GM19099 (cell line): ENCODE results near the gene FAM171A2.

ENCODE experiments used
- POLR2A ChIP-seq: IDR thresholded peaks from 3 replicates; pipeline ENCODE4 v1.6.1; 2011; ENCODE audit warnings: low read depth; ENCODE audit not compliant: insufficient read length; ENCODE audit errors: extremely low read depth

FAM171A2 gene

GRCh38 chr17:44309472-44309871, 54.2 kb downstream of the FAM171A2 start:
- TF ChIP-seq POLR2A = no peak

GRCh38 chr17:44308865-44309264, 54.8 kb downstream of the FAM171A2 start:
- no peak for TF ChIP-seq POLR2A

DNA sequence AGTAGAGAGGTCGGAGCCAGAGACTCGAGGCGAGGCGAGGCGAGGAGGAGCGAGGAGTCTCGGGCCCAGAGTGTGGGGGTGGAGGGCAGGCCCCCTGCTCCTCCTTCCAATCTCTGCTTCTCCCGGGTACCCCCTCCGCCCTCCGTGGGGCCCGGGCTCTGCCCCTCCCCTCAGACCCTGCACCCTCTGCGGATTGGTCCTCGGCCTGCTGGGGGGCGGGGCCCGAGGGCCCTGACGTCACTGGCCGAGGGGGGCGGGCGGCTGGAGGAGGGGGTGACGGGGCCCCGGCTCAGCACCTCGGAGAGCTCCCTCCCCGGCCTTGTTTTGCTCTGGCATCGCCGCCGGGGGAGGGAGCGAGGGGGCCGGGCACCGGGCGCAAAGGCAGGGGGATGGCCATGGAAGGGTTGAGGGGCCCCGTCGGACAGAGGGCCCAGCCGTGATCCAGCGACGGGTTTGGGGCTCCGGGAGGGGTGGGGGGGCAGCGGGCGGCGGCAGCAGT, 55.3 kb downstream of the FAM171A2 start, which contains the start of gene RUNDC3A:
RUNDC3A (plus strand) TSS at position 282 of the 499 bp plus-strand sequence. CDS start 232 bp downstream, outside the sequence.
- no peak for TF ChIP-seq POLR2A

GRCh38 chr17:44307387-44308186, 56.1 kb downstream of the FAM171A2 start:
- no peak for TF ChIP-seq POLR2A

- TF ChIP-seq POLR2A = no peak
Observed at GRCh38 chr17:44304651-44305050, 59.0 kb downstream of the FAM171A2 start.
